CD4-positive, alpha-beta T cell treated with Interleukin-12 subunit alpha and Interleukin-12 subunit beta, for 1 hour (primary cell): ENCODE results near the gene ZNF512B.
"Not testable (repeated sequence)": the region's sequence is repeated elsewhere in the genome, so short reads cannot be mapped to it uniquely, and the experiment has no call there.

ENCODE experiments used
- DNase-seq: peaks from one replicate; pipeline ENCODE4 v3.0.0-alpha.2; 2020

The ZNF512B gene

DNA sequence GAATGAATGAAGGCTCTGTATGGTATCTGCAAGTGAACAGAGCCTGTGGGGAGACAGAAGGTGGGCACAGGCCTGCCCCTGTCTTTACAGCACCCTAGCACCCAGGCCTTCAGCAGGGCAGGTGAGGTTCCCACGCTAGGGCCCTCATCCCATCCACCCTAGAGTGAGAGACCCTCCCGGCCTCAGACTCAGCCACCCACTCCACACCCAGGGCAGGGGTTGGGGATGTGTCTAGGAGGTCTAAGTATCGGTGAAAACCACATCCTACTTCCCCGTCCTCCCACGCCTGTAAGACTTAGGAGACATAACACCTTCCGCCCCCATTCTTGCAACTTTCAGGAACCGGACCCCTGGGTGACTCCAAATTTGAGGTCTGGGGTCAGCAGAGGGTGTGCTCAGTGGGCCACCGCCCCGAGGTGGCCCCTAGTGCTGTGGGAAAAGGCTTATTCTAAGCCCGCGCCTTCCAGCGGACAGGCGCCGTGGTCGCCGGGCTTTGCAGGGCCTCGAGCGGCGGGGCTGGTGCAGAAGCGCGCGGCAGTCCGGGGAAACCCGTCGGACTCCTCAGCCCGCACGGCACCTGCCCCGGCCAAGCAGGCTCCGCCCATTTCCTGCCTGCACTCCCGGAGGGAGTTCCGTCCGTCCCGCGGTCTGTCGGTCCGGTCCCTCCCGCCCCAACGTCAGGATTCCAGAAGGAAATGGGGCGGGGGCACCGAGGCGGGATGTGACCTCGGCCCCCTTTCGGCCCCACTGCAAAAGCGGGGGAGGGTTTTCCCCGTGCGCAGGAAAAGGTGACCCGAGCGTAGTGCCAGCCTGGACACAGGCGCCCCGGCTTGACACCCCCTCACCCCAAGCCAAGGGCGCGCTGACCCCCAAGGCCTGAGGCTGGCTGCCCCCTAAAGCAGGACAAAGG is 8.8 kb upstream of the ZNF512B start:
- DNase-seq: peak; percentile 62

DNA sequence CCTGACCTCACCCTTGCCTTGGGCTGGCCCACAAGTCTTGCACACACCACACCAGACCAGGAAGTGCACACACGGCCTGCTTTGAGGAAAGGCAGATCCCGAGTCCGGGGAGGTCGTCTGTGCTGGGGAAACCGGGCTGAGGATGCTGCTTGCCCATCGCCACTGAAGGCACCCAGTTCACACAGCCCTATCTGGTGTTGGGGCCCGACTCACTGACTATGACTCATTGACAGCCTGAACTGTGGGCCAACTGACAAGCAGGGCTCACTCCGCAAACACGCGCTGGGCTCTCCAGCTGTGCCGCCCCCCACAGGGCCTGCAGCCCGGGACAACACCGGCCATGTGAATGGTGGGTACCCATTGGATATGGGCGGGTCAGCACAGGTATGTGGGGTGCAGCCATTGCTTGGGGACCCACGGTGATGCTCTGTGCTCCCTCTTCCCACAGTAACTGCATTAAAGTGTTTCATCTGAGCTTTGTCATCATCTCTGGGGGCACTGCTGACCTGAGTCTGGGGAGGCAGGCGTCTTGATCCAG is 8.1 kb upstream of the ZNF512B start:
- DNase-seq: peak; percentile 50

- no peak for DNase-seq
These were observed 7.4 kb upstream of the ZNF512B start for GRCh38 chr20:63976980-63977738.

DNA sequence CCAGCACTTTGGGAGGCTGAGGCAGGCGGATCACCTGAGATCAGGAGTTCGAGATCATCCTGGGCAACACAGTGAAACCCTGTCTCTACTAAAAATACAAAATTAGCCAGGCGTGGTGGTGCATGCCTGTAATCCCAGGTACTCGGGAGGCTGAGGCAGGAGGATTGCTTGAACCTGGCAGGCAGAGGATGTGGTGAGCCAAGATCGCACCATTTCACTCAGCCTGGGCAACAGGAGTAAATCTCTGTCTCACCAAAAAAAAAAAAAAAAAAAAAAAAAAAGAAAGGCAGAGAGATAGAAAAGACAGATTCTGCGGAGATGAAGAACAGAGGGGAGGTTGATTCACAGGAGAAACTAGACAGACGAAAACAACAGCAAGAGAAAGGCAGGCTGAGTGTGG is 6.8 kb upstream of the ZNF512B start:
- not testable (repeated sequence) for DNase-seq

DNA sequence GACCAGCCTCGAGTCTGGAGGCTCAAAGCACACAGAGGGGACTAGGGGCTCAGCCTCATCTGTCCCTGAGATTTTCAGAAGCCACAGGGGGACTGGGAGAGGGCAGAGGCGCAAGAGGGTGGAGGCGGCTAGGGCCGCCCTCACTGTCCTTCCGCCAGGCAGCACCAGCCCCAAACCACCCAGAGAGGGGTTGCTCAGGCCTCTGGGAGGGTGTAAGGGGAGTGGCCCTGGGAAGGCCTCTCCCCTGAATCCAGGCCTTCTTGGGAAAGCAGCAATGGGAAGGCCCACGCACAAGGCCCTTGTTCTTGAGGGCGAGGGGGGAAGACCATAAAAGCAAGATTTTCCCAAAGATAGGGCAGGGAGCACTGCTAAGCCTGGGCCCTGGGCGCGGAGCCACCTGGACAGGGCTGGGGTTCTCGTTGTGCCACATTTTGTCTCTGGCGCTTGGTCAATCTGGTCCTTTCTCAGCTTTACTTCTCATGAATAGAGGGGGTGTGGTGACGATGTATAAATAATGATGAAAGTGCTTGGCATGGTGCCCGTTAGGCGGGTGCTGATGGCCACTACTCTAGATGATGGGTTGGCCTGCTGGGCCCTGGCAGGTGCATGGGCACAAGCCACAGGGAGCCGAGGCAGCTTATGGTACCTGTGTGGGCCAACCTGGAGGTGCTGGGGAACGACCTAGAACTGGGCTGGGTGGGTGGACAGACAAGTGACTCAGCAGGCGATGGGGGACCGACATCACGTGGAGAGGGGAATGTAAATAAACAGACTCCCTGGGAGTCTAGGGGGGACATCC is 4.9 kb upstream of the ZNF512B start:
- DNase-seq: no peak

- peak; percentile 80 for DNase-seq
These were observed 4.1 kb upstream of the ZNF512B start for GRCh38 chr20:63973636-63974401.

DNA sequence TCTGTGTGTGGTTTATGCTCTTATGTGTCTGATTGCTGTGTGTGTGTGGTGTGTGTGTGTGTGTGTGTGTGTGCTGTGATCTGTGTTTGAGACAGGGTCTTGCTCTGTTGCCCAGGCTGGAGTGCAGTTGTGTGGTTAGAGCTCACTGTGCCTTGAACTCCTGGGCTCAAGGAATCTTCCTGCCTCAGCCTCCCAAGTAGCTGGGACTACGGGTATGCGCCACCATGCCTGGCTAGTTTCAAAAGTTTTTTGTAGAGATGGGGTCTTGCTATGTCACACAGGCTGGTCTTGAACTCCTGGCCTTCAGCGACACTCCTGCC is 3.4 kb upstream of the ZNF512B start:
- DNase-seq: no peak

DNA sequence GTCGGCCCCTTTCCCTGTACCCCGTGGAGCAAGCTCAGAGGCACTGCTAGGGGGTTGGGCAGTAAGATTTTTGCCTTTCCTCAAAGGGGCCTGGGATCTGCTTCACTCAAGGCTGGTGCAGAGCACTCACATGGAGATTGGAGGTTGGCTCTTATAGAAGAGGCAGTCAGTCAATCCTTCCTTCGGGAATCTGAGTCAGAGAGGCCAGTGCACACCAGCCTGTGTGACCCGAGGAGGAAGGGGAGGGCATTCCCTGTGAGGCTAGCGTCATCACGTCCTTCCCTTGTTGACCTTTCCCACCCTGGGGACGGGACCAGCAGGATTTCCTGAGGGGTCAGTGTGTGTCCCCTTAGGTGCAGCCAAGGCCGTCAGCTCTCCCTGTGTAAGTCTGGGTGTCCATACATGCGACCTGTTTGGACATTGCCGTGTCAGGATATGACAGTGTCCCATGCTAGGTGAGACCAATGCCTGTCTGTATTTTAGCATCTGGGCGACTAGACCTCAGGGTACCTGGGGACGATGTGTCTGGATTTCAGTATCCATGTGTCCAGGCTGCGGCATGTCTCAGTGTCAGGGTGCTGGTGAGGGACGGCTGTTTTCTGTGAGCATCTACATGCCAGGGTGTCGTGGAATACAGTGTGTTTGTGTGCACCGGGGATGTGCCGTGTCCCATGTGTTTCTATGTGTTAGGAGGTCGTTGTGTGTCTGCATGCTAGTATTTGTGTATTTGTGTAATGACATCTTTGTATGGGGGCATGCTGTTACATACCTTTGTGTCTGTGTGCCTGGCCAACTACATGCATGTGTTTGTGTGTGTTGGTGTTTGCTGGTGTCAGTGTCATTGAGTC is 2.8 kb upstream of the ZNF512B start:
- DNase-seq: no peak

DNA sequence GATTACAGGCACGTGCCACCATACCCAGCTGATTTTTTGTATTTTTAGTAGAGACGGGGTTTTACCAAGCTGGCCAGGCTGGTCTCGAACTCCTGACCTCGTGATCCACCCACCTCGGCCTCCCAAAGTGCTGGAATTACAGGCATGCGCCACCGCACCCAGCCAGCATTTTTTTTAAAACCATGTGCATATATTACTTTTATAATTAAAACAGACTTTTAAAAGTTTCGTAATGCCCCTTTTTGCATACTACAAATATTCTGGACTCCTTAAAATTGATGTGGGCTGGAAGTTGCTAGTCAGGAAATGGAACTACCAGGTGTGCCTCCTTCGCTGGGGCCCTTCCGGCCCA is 2.2 kb upstream of the ZNF512B start:
- DNase-seq: not testable (repeated sequence)

GRCh38 chr20:63970714-63971431 is 1.1 kb upstream of the ZNF512B start:
- DNase-seq: no peak

GRCh38 chr20:63968928-63969760 is 586 bp downstream of the ZNF512B start:
- DNase-seq: peak; percentile 43

- no peak for DNase-seq
These were observed 1.4 kb downstream of the ZNF512B start for GRCh38 chr20:63968136-63968927.

GRCh38 chr20:63967330-63968135 is 2.2 kb downstream of the ZNF512B start:
- DNase-seq: no peak

GRCh38 chr20:63966944-63967322 is 2.8 kb downstream of the ZNF512B start:
- DNase-seq: no peak

DNA sequence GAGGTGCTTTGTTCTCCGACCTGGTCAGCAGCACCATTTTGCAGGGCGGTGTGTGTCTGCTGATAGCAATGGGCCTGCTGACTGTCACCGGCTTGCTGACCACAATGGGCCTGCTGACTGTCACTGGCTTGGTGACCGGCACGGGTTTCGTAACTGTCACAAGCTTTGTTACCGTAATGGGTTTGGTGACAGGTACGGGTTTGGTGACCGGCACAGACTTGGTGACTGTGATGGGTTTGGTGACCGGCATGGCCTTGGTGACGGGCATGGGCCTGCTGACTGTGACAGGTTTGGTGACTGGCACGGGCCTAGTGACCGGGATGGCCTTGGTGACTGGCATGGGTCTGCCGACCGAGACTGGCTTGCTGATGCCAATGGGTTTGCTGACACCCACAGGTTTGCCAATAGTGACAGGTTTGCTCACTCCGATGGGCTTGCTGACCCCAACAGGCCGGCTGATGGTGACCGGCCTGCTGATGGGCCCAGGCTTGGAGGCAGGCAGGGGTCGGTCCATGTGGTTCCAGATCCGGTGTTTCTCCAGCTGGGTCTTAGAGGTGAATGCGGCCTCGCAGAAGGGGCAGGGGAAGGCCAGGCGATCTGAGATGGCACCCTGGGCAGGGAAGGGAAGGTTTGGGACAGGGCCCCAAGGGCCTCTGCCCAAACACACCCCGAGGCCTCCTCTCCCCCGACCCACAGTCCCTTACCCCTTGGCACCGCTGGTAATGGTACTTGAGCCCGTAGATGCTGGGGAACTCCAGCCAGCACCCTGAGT is 3.4 kb downstream of the ZNF512B start:
- DNase-seq: no peak

DNA sequence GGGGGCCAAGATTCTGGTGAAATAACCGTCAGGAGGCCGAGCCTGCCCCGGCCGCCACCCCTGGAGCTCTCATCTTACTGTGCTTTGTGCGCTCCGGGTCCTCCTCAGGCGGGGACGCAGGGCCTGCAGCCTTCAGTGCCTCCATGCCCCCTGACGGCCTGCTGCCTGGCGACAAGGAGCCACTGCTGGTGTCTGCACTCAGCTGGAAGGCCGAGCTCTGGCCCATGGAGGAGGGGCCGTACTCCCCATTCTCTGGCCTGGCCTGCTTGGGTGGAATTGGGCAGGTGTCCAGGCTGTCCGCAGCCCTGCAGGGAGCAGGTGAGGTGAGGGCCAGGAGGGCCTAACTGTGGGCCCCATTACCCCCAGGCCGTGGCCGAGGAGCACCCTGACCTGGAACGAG is 5.3 kb downstream of the ZNF512B start:
- no peak for DNase-seq

GRCh38 chr20:63963784-63964301 is 5.9 kb downstream of the ZNF512B start:
- no peak for DNase-seq
